ENCODE data around the gene VEPH1.

- TF ChIP-seq, protein P1, sequence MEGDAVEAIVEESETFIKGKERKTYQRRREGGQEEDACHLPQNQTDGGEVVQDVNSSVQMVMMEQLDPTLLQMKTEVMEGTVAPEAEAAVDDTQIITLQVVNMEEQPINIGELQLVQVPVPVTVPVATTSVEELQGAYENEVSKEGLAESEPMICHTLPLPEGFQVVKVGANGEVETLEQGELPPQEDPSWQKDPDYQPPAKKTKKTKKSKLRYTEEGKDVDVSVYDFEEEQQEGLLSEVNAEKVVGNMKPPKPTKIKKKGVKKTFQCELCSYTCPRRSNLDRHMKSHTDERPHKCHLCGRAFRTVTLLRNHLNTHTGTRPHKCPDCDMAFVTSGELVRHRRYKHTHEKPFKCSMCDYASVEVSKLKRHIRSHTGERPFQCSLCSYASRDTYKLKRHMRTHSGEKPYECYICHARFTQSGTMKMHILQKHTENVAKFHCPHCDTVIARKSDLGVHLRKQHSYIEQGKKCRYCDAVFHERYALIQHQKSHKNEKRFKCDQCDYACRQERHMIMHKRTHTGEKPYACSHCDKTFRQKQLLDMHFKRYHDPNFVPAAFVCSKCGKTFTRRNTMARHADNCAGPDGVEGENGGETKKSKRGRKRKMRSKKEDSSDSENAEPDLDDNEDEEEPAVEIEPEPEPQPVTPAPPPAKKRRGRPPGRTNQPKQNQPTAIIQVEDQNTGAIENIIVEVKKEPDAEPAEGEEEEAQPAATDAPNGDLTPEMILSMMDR (conservative IDR thresholded peaks at IDR 0.05; ENCODE audit: low read depth, low read length) = no peak
- TF ChIP-seq EZH2 (IDR thresholded peaks at IDR 0.05; ENCODE audit: low read length, unreplicated experiment) = no peak
These were observed 112.3 kb downstream of the VEPH1 start for GRCh38 chr3:157390713-157391515.

Measured in PC-3 (cell line).